Peyer's patch (tissue), 4 donors: ENCODE results near the gene SPTB. TPM values are rescaled to one million over a fixed set of nuclear protein-coding genes. Genes with fewer than 3 reads are reported as not detected.

Experiments
- DNase-seq, 3 donors: peaks; one replicate each; pipeline ENCODE4 v3.0.0-alpha.2; 2017 to 2019
- H3K27ac ChIP-seq, 4 donors: fragments of 200-600 bp; sonication (generic); one replicate each; pipeline ENCODE4 v1.5.1; 2016 to 2019
- H3K27me3 ChIP-seq, 2 donors: fragments of 200-600 bp; sonication (generic); one replicate each; pipeline ENCODE4 v1.5.1; 2019
- H3K36me3 ChIP-seq, 3 donors: fragments of 200-600 bp; sonication (generic); one replicate each; pipeline ENCODE4 v1.5.1; 2016 to 2019
- H3K4me1 ChIP-seq, 4 donors: fragments of 200-600 bp; sonication (generic); one replicate each; pipeline ENCODE4 v1.5.1; 2016 to 2019
- H3K4me3 ChIP-seq, 4 donors: fragments of 200-600 bp; sonication (generic); 1 replicate in 3 of 4; 2 replicates in 1 of 4; pipeline ENCODE4 v1.5.1; 2016 to 2019; ENCODE audit warnings: mild to moderate bottlenecking in 1 of 4
- H3K9me3 ChIP-seq, 4 donors: fragments of 200-600 bp; sonication (generic); one replicate each; pipeline ENCODE4 v1.5.1; 2016 to 2019; ENCODE audit warnings: mild to moderate bottlenecking in 1 of 4
- POLR2A ChIP-seq, 2 donors: fragments of 450-650 bp; IDR thresholded peaks; one replicate each; pipeline ENCODE4 v1.5.1; 2017; ENCODE audit warnings: antibody characterized with exemption in 2 of 2, mild to moderate bottlenecking in 2 of 2, moderate library complexity in 2 of 2
- small RNA-seq, 2 donors: library from RNA; depleted of rRNA; stranded (forward); fragments of <200 nt; gene quantifications; one replicate each; pipeline ENCODE3, GENCODE V24; 2016
- total RNA-seq, 4 donors: library from RNA; depleted of rRNA; stranded (reverse); fragments of >200 nt; gene quantifications; one replicate each; pipeline ENCODE4 v1.1.0, GENCODE V29; 2016
- TF ChIP-seq, protein P1 (sequence below), 6 experiments: fragments of 450-650 bp in 4 of 6; fragments of 200-600 bp in 2 of 6; sonication (generic) in 1 of 6; IDR thresholded peaks; one replicate each; pipeline ENCODE4 v1.5.1; 2017 to 2019; ENCODE audit warnings: antibody characterized with exemption in 6 of 6, mild to moderate bottlenecking in 3 of 6, moderate library complexity in 1 of 6

The SPTB gene
- total RNA-seq, 4 donors from 2014 or later: 0.57 to 2.5 (median 0.94) TPM; not detected in 1

DNA sequence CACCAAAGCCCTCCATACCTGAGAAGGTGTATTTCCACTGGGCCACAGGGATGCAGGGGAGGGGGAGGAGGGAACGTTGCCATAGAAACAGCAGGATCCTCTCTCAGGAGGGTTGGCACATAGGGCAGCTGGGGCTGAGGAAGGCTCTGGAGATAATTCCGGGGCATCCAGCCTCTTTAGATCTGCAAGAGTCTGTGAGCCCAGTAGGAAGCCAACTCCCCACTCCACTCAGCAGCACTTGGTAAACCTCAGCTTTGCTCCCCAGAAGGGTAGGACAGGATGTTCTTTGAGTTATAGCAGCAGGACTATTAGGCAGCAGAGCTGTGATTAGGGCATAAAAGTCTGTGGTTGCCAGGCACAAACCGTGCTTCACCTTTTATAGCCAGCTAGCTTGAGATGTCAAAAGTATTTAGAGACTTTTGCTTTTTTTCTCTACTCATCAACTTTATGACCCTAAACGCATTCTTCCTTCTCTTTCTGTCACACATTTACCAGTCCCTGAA is 183.3 kb downstream of the SPTB start:
- Histone ChIP-seq H3K27me3 (no peaks in the 10 kb centered on the region), H3K4me1 (peaks cover 0 to 10% (median 6%) of the 10 kb centered on the region in 4 donors), H3K9me3 (no peaks in the 10 kb centered on the region), H3K4me3 (no peak overlapping the region), H3K36me3 (no peaks in the 10 kb centered on the region), H3K27ac (no peak overlapping the region)
- TF ChIP-seq, protein P1, sequence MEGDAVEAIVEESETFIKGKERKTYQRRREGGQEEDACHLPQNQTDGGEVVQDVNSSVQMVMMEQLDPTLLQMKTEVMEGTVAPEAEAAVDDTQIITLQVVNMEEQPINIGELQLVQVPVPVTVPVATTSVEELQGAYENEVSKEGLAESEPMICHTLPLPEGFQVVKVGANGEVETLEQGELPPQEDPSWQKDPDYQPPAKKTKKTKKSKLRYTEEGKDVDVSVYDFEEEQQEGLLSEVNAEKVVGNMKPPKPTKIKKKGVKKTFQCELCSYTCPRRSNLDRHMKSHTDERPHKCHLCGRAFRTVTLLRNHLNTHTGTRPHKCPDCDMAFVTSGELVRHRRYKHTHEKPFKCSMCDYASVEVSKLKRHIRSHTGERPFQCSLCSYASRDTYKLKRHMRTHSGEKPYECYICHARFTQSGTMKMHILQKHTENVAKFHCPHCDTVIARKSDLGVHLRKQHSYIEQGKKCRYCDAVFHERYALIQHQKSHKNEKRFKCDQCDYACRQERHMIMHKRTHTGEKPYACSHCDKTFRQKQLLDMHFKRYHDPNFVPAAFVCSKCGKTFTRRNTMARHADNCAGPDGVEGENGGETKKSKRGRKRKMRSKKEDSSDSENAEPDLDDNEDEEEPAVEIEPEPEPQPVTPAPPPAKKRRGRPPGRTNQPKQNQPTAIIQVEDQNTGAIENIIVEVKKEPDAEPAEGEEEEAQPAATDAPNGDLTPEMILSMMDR (IDR thresholded peaks at IDR 0.05): no peak
- TF ChIP-seq POLR2A (IDR thresholded peaks at IDR 0.05): no peak
- DNase-seq: peak in 1 of 3 donors; percentile 47

Small RNA genes lying within 50 kb of the gene (small RNA-seq; reads per million reads assigned to genes)
- 0 reads per million in 2 donors for gene RPPH1-2P

Other genes with a start within 250 kb of the SPTB start
- gene PLEKHG3, start 175.5 kb downstream of the SPTB start, total RNA-seq: 10 to 100 TPM; 18.2 to 45.5 (median 31.5) TPM
- 10 to 100 TPM; 51.2 to 72.3 (median 69.7) TPM for gene CHURC1, start 34.5 kb upstream of the SPTB start, total RNA-seq
- 100 to 1,000 TPM; 115 to 286 (median 143) TPM for gene GPX2, start 62.8 kb upstream of the SPTB start, total RNA-seq
- 10 to 100 TPM; 17.4 to 29.8 (median 22.4) TPM for gene RAB15, start 92.4 kb upstream of the SPTB start, total RNA-seq
- 10 to 100 TPM; 11.9 to 25.6 (median 17.6) TPM for gene FNTB, start 107.0 kb upstream of the SPTB start, total RNA-seq
- gene MAX, start 222.6 kb upstream of the SPTB start, total RNA-seq: 10 to 100 TPM; 52.8 to 86.8 (median 74.2) TPM